Measurements from ENCODE around the gene MAGEL2. TPM values are rescaled to one million over a fixed set of nuclear protein-coding genes. Genes with fewer than 3 reads are reported as not detected.
"Not testable (repeated sequence)": the region's sequence is repeated elsewhere in the genome, so short reads cannot be mapped to it uniquely, and the experiment has no call there.

MAGEL2 gene
- total RNA-seq, 2 donors from 2014 or later: 0.06 TPM; not detected in 1

GRCh38 chr15:23629234-23629805 lies 18.3 kb downstream of the MAGEL2 start:
- peak; percentile 60 for ATAC-seq
- DNase-seq: no peak
- intact Hi-C loops (cut with DNase I, micrococcal nuclease): no loop called here

GRCh38 chr15:23628612-23629233 lies 18.9 kb downstream of the MAGEL2 start:
- ATAC-seq (no peak), DNase-seq (no peak)
- intact Hi-C loops (cut with DNase I, micrococcal nuclease): no loop called here

- ATAC-seq (no peak), DNase-seq (no peak)
- intact Hi-C loops (cut with DNase I, micrococcal nuclease): no loop called here
These were observed 31.1 kb downstream of the MAGEL2 start for GRCh38 chr15:23616536-23616935.

GRCh38 chr15:23606226-23606625 lies 41.4 kb downstream of the MAGEL2 start:
- DNase-seq (no peak), ATAC-seq (no peak)
- intact Hi-C loops (cut with DNase I, micrococcal nuclease): no loop called here

- DNase-seq: no peak
- intact Hi-C loops (cut with DNase I, micrococcal nuclease): no loop called here
- no peak for ATAC-seq
These were observed 45.5 kb downstream of the MAGEL2 start for GRCh38 chr15:23602124-23602523.

GRCh38 chr15:23599053-23599452 lies 48.6 kb downstream of the MAGEL2 start:
- ATAC-seq (no peak), DNase-seq (no peak)
- intact Hi-C loops (cut with DNase I, micrococcal nuclease): no loop called here

GRCh38 chr15:23597278-23597677 lies 50.4 kb downstream of the MAGEL2 start:
- DNase-seq; ATAC-seq; intact Hi-C loops (cut with DNase I, micrococcal nuclease): not testable (repeated sequence)

- ATAC-seq (no peak), DNase-seq (no peak)
- intact Hi-C loops (cut with DNase I, micrococcal nuclease): no loop called here
These were observed 50.9 kb downstream of the MAGEL2 start for GRCh38 chr15:23596736-23597135.

GRCh38 chr15:23595368-23595767 lies 52.3 kb downstream of the MAGEL2 start:
- DNase-seq (no peak), ATAC-seq (peak; percentile 39)
- intact Hi-C loops (cut with DNase I, micrococcal nuclease): no loop called here

- intact Hi-C loops (cut with DNase I, micrococcal nuclease): no loop called here
- DNase-seq: no peak
- ATAC-seq: no peak
These were observed 53.4 kb downstream of the MAGEL2 start for GRCh38 chr15:23594252-23594770.

Other genes with a start within 250 kb of the MAGEL2 start
- gene GOLGA6L2, start 200.6 kb downstream of the MAGEL2 start, total RNA-seq: not detected
- gene MKRN3, start 82.2 kb downstream of the MAGEL2 start, total RNA-seq: 1 to 10 TPM in 1 of 2 donors, not detected in 1; 3.9 TPM
- gene NDN, start 39.4 kb upstream of the MAGEL2 start, total RNA-seq: 10 to 100 TPM; 14.7 to 21.4 TPM